CD14-positive monocyte (primary cell): ENCODE data around the gene GPX5. TPM values are rescaled to one million over a fixed set of nuclear protein-coding genes. Genes with fewer than 3 reads are reported as not detected.

ENCODE experiments used
- DNase-seq, 3 donors: peaks; one replicate each; pipeline ENCODE4 v3.0.0-alpha.2; 2011 to 2022
- H2AFZ ChIP-seq: 2 replicates; pipeline ENCODE4 v1.6.0; 2012; ENCODE audit warnings: mild to moderate bottlenecking, low read depth, low read length, inconsistent platforms; ENCODE audit not compliant: insufficient read depth, poor library complexity, severe bottlenecking
- H3K27ac ChIP-seq, 2 donors: 1 replicate in 1 of 2; 2 replicates in 1 of 2; pipeline ENCODE4 v1.5.1; 2012 to 2013; ENCODE audit warnings: low read length in 2 of 2, control low read depth in 1 of 2, inconsistent platforms in 1 of 2, low read depth in 1 of 2, mild to moderate bottlenecking in 1 of 2
- H3K27me3 ChIP-seq, 2 donors: one replicate each; pipeline versions ENCODE4 v1.6.0 to v1.6.1; 2011 to 2013; ENCODE audit warnings: low read length in 2 of 2; ENCODE audit not compliant: control insufficient read depth in 2 of 2, insufficient read depth in 2 of 2
- H3K36me3 ChIP-seq, 2 donors: replicated peaks in 1 of 2; 1 replicate in 1 of 2; 2 replicates in 1 of 2; pipeline versions ENCODE4 v1.5.1 to v1.6.1; 2012 to 2013; ENCODE audit warnings: low read length in 2 of 2, control low read depth in 1 of 2, inconsistent platforms in 1 of 2, mild to moderate bottlenecking in 1 of 2; ENCODE audit not compliant: insufficient read depth in 2 of 2, control insufficient read depth in 1 of 2
- H3K4me1 ChIP-seq, 2 donors: 1 replicate in 1 of 2; 2 replicates in 1 of 2; pipeline versions ENCODE4 v1.5.1 to v1.6.1; 2012 to 2013; ENCODE audit warnings: low read length in 2 of 2, control low read depth in 1 of 2, inconsistent platforms in 1 of 2, mild to moderate bottlenecking in 1 of 2, moderate library complexity in 1 of 2; ENCODE audit not compliant: insufficient read depth in 2 of 2, control insufficient read depth in 1 of 2
- H3K4me2 ChIP-seq: replicated peaks from 2 replicates; pipeline ENCODE3; 2012; ENCODE audit warnings: low read length, moderate library complexity, mild to moderate bottlenecking; ENCODE audit not compliant: poor library complexity, severe bottlenecking; ENCODE audit errors: extremely low read depth
- H3K4me3 ChIP-seq, 3 experiments: fragments of 200-600 bp in 1 of 3; sonication (generic) in 1 of 3; replicated peaks in 1 of 3; 1 replicate in 2 of 3; 2 replicates in 1 of 3; pipeline ENCODE4 v1.5.1; 2011 to 2013; ENCODE audit warnings: low read length in 3 of 3, mild to moderate bottlenecking in 3 of 3, control low read depth in 2 of 3, low read depth in 2 of 3, inconsistent platforms in 1 of 3, moderate library complexity in 1 of 3
- H3K79me2 ChIP-seq: 2 replicates; pipeline ENCODE4 v1.6.0; 2012; ENCODE audit warnings: mild to moderate bottlenecking, control low read depth, inconsistent platforms, low read length, moderate library complexity; ENCODE audit not compliant: insufficient read depth
- H3K9ac ChIP-seq: 2 replicates; pipeline ENCODE4 v1.6.0; 2017; ENCODE audit warnings: low read length, mild to moderate bottlenecking; ENCODE audit not compliant: insufficient read depth, poor library complexity, severe bottlenecking
- H3K9me3 ChIP-seq, 2 donors: replicated peaks in 1 of 2; 1 replicate in 1 of 2; 2 replicates in 1 of 2; pipeline versions ENCODE4 v1.5.1 to v1.6.1; 2012 to 2013; ENCODE audit warnings: low read length in 2 of 2, control low read depth in 1 of 2; ENCODE audit not compliant: control insufficient read depth in 1 of 2, insufficient read depth in 1 of 2
- H4K20me1 ChIP-seq: 2 replicates; pipeline ENCODE4 v1.6.0; 2012; ENCODE audit warnings: mild to moderate bottlenecking, low read length, control low read depth, moderate library complexity; ENCODE audit not compliant: insufficient read depth
- H3K27ac Mint-ChIP-seq, 7 donors: one replicate each; pipeline ENCODE4 v1.8.0; 2020; ENCODE audit warnings: mild to moderate bottlenecking in 7 of 7, mixed read lengths in 7 of 7, moderate library complexity in 6 of 7, inconsistent platforms in 2 of 7
- H3K27me3 Mint-ChIP-seq, 3 donors: one replicate each; pipeline ENCODE4 v1.8.0; 2021 to 2022; ENCODE audit warnings: low read depth in 3 of 3, mild to moderate bottlenecking in 3 of 3, mixed read lengths in 3 of 3, moderate library complexity in 3 of 3, inconsistent platforms in 1 of 3
- H3K36me3 Mint-ChIP-seq, 2 donors: one replicate each; pipeline ENCODE4 v1.8.0; 2020; ENCODE audit warnings: mixed read lengths in 2 of 2, inconsistent platforms in 1 of 2, mild to moderate bottlenecking in 1 of 2
- H3K4me1 Mint-ChIP-seq: one replicate; pipeline ENCODE4 v1.8.0; 2020; ENCODE audit warnings: mild to moderate bottlenecking, mixed read lengths
- H3K4me3 Mint-ChIP-seq, 2 donors: one replicate each; pipeline ENCODE4 v1.8.0; 2020; ENCODE audit warnings: mild to moderate bottlenecking in 2 of 2, mixed read lengths in 2 of 2, moderate library complexity in 1 of 2
- H3K9me3 Mint-ChIP-seq, 7 donors: one replicate each; pipeline ENCODE4 v1.8.0; 2020 to 2022; ENCODE audit warnings: mixed read lengths in 7 of 7, mild to moderate bottlenecking in 6 of 7, moderate library complexity in 6 of 7, inconsistent platforms in 2 of 7
- WGBS: methylation state at CpG from one replicate; pipeline ENCODE4 v1.1.5; 2013; ENCODE audit warnings: missing lambda C conversion rate; ENCODE audit not compliant: insufficient coverage; 5-methylcytosine and 5-hydroxymethylcytosine counted together
- intact Hi-C, 2 donors: fragments of 100-400 bp; cut with micrococcal nuclease; formaldehyde crosslinking; loops; one replicate each; pipeline versions ENCODE4 v1.15.0 to v1.15.1; 2023
- polyA plus RNA-seq, 3 donors: library from polyadenylated mRNA; depleted of rRNA in 1 of 3; unstranded in 2 of 3; stranded (reverse) in 1 of 3; fragments of 300-500 nt in 2 of 3; fragments of >200 nt in 1 of 3; fragmentation: Illumina TruSeq in 2 of 3; gene quantifications; 1 replicate in 2 of 3; 2 replicates in 1 of 3; pipeline ENCODE4 v1.2.3, GENCODE V29; 2012 to 2021
- TF ChIP-seq, protein P1 (sequence below): fragments of 200-600 bp; IDR thresholded peaks from one replicate; pipeline ENCODE4 v1.8.0; 2022; ENCODE audit warnings: antibody characterized with exemption, mild to moderate bottlenecking

Gene GPX5
- polyA plus RNA-seq, 3 donors: not detected

- Histone ChIP-seq H4K20me1 (no peaks in the 10 kb centered on the region), H3K27ac (no peak overlapping the region), H3K9me3 (peaks cover 4 to 13% of the 10 kb centered on the region in 2 donors), H3K4me3 (no peak overlapping the region), H3K36me3 (no peaks in the 10 kb centered on the region), H3K79me2 (no peaks in the 10 kb centered on the region), H3K9ac (no peak overlapping the region), H2AFZ (no peak overlapping the region), H3K27me3 (peaks cover 28 to 66% of the 10 kb centered on the region in 2 donors), H3K4me1 (peaks cover 0 to 17% of the 10 kb centered on the region in 2 donors), H3K4me2 (no peak overlapping the region)
- H3K9me3 Mint-ChIP-seq: peaks cover 0 to 31% (median 19%) of the 10 kb centered on the region in 7 donors
- no peaks in the 10 kb centered on the region for H3K36me3 Mint-ChIP-seq
- H3K27ac Mint-ChIP-seq: no peak overlapping the region
- TF ChIP-seq, protein P1, sequence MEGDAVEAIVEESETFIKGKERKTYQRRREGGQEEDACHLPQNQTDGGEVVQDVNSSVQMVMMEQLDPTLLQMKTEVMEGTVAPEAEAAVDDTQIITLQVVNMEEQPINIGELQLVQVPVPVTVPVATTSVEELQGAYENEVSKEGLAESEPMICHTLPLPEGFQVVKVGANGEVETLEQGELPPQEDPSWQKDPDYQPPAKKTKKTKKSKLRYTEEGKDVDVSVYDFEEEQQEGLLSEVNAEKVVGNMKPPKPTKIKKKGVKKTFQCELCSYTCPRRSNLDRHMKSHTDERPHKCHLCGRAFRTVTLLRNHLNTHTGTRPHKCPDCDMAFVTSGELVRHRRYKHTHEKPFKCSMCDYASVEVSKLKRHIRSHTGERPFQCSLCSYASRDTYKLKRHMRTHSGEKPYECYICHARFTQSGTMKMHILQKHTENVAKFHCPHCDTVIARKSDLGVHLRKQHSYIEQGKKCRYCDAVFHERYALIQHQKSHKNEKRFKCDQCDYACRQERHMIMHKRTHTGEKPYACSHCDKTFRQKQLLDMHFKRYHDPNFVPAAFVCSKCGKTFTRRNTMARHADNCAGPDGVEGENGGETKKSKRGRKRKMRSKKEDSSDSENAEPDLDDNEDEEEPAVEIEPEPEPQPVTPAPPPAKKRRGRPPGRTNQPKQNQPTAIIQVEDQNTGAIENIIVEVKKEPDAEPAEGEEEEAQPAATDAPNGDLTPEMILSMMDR: no peak
- 43% methylated on average over 2 of the region's 7 CpGs for WGBS
- intact Hi-C loops: no loop called here
- no peak for DNase-seq
- peak overlapping the region in 1 of 2 donors; percentile 23 for H3K4me3 Mint-ChIP-seq
- H3K27me3 Mint-ChIP-seq: peaks cover 49 to 64% (median 50%) of the 10 kb centered on the region in 3 donors
- peaks cover 11% of the 10 kb centered on the region for H3K4me1 Mint-ChIP-seq
Measured at GRCh38 chr6:28541996-28542395, 16.3 kb downstream of the GPX5 start.

- peak overlapping the region; percentile 50 for H3K4me2 ChIP-seq
- H3K4me1 ChIP-seq: peaks cover 0 to 17% of the 10 kb centered on the region in 2 donors
- H3K9me3 ChIP-seq: peaks cover 4 to 11% of the 10 kb centered on the region in 2 donors
- H3K27me3 ChIP-seq: peaks cover 21 to 59% of the 10 kb centered on the region in 2 donors
- no peaks in the 10 kb centered on the region for H3K36me3 ChIP-seq
- intact Hi-C loops: no loop called here
- Mint-ChIP-seq H3K4me3 (peak overlapping the region; percentile 16 to 68), H3K9me3 (peaks cover 0 to 32% (median 19%) of the 10 kb centered on the region in 7 donors), H3K27ac (no peak overlapping the region), H3K4me1 (peaks cover 11% of the 10 kb centered on the region), H3K27me3 (peaks cover 43 to 57% (median 44%) of the 10 kb centered on the region in 3 donors), H3K36me3 (no peaks in the 10 kb centered on the region)
- no peak overlapping the region for H2AFZ ChIP-seq
- TF ChIP-seq, protein P1: no peak
- DNase-seq: no peak
- H3K27ac ChIP-seq: no peak overlapping the region
- no peaks in the 10 kb centered on the region for H3K79me2 ChIP-seq
- H3K4me3 ChIP-seq: peak overlapping the region in 1 of 3 experiments; percentile 48
- no peak overlapping the region for H3K9ac ChIP-seq
- H4K20me1 ChIP-seq: no peaks in the 10 kb centered on the region
- WGBS: 0% methylated on average over 19 of the region's 30 CpGs
Measured at GRCh38 chr6:28542440-28543296, 17.0 kb downstream of the GPX5 start.
